Muscle of leg (tissue), 9 donors: ENCODE results near the gene KANSL1. TPM values are rescaled to one million over a fixed set of nuclear protein-coding genes. Genes with fewer than 3 reads are reported as not detected.

Source experiments
- polyA plus RNA-seq, 8 donors: library from polyadenylated mRNA; unstranded; fragments of 120-200 nt; gene quantifications; one replicate each; pipeline versions ENCODE4 v1.2.1 to v1.2.3, GENCODE V29; 2013; ENCODE audit warnings: inconsistent platforms in 1 of 8, low replicate concordance in 1 of 8; ENCODE audit not compliant: insufficient read length in 8 of 8, insufficient read depth in 1 of 8
- total RNA-seq: library from RNA; stranded (reverse); fragments of 120-200 nt; gene quantifications from one replicate; pipeline ENCODE4 v1.2.4, GENCODE V29; 2013

KANSL1 gene
- total and polyA plus RNA-seq, 9 donors: 27.9 to 76.6 (median 32.2) TPM

Other genes with a start within 250 kb of the KANSL1 start
- gene STH, start 194.2 kb downstream of the KANSL1 start, total RNA-seq: not detected
- not detected for gene STH, start 194.2 kb downstream of the KANSL1 start, polyA plus RNA-seq
- gene LRRC37A, start 101.7 kb upstream of the KANSL1 start, total RNA-seq: 2.2 TPM
- gene LRRC37A, start 101.7 kb upstream of the KANSL1 start, polyA plus RNA-seq: 1 to 10 TPM; 1.3 to 4.3 (median 1.9) TPM
- gene ARL17B, start 168.3 kb upstream of the KANSL1 start, total RNA-seq: 10.6 TPM
- 1 to 10 TPM; 4.4 to 9.0 (median 7.1) TPM for gene ARL17B, start 168.3 kb upstream of the KANSL1 start, polyA plus RNA-seq